GM12864 (cell line): ENCODE measurements around the gene RLN3.

Experiments
- DNase-seq: peaks from one replicate; pipeline ENCODE4 v3.0.0-alpha.2; 2011; ENCODE audit warnings: low read depth
- H3K4me3 ChIP-seq: 2 replicates; pipeline ENCODE4 v1.5.1; 2011; ENCODE audit warnings: mild to moderate bottlenecking, low read depth, low read length, control low read depth
- CTCF ChIP-seq: IDR thresholded peaks from 2 replicates; pipeline ENCODE4 v1.5.1; 2011; ENCODE audit warnings: low read depth, mild to moderate bottlenecking, moderate library complexity, low read length, control low read depth, inconsistent platforms; ENCODE audit errors: missing control alignments

The RLN3 gene

GRCh38 chr19:14051980-14052379 is 24.0 kb downstream of the RLN3 start:
- no peak for TF ChIP-seq CTCF
- no peak overlapping the region for H3K4me3 ChIP-seq
- DNase-seq, result no peak

DNA sequence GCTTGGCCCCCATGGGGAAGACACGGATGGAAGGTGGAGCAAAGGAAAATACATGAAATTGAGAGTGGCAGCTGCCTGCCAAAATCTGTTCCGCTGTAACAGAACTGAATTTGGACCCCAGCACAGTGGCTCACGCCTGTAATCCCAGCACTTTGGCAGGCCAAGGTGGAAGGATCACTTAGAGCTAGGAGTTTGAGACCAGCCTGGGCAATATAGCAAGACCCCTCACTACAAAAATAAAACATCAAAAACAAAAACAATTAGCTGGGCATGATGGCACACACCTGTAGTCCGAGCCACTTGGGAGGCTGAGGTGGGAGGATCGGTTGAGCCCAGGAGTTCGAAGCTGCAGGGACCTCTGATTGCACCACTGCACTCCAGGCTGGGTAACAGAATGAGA is 24.5 kb downstream of the RLN3 start:
- no peak overlapping the region for H3K4me3 ChIP-seq
- TF ChIP-seq CTCF, result no peak
- DNase-seq, result no peak

GRCh38 chr19:14053032-14053431 is 25.1 kb downstream of the RLN3 start:
- TF ChIP-seq CTCF, result no peak
- no peak overlapping the region for H3K4me3 ChIP-seq
- DNase-seq, result no peak

DNA sequence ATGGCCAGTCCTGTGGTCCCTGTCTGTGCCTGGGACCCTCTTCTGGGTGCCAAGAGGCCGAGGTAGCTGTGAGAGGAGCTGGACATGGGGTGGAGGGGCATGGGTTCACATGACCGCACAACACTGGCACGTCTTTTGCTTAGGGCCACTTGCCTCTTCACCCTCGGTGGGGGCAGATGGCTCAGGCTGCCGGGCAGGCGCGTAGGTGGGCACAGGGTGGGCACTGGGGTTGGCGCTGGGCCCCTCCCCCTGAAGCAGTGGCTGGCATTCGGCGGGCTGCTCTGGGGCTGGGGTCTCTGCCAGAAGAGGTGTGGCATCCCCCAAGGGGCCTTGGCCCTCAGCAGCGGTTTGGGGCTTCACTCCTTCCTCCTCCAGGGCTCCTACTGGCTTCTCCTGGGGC is 25.6 kb downstream of the RLN3 start:
- DNase-seq, result no peak
- no peak overlapping the region for H3K4me3 ChIP-seq
- no peak for TF ChIP-seq CTCF

GRCh38 chr19:14054099-14054498 is 26.2 kb downstream of the RLN3 start:
- no peak for TF ChIP-seq CTCF
- no peak overlapping the region for H3K4me3 ChIP-seq
- DNase-seq, result no peak

DNA sequence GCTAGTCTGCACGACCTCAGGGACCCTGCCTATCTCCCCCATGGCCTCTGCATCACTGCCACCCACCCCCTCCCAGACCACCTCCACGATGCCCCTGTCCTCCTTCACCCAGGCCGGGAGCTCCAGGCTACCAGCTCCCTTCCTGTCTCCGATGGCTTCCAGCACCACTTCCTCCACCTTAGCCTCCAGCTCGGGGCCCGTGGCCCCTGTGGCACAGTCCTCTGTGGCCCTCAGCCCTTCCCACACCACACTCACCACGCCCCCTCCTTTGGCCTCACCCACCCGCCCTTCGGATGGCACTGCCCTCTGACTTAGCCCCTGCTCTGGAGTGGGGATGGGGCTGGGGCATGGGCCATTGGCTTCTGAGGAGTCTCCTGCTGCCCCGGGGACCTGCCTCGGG is 26.8 kb downstream of the RLN3 start:
- TF ChIP-seq CTCF, result no peak
- H3K4me3 ChIP-seq, result no peak overlapping the region
- no peak for DNase-seq

DNA sequence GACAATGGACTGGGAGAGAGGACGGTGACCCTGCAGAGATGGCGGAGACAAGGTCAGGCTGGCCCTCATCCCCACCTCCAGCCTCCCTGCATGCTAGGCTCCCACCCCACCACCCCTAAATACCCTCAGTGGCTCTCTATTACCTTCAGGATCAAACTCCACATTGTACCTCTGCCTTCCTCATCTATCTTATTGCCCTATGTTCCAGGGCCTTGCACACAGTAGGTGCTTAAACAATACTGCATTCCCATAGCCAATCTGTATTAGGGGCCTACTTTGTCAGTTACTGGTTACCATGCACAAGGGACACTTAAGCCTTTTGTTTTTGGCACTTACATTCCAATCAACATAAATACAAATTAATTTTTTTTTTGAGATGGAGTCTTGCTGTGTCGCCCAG is 27.4 kb downstream of the RLN3 start:
- no peak for DNase-seq
- TF ChIP-seq CTCF, result no peak
- no peak overlapping the region for H3K4me3 ChIP-seq
